Vagina (tissue), 2 donors: ENCODE measurements around the gene ABT1.

Experiments
- CTCF ChIP-seq, 3 experiments: fragments of 450-650 bp in 2 of 3; fragments of 200-600 bp in 1 of 3; sonication (generic) in 1 of 3; IDR thresholded peaks; one replicate each; pipeline ENCODE4 v1.5.1; 2017 to 2019; ENCODE audit warnings: antibody characterized with exemption in 3 of 3, mild to moderate bottlenecking in 2 of 3, moderate library complexity in 2 of 3
- POLR2AphosphoS5 ChIP-seq, 2 donors: sonication (generic); formaldehyde crosslinking; IDR thresholded peaks; one replicate each; pipeline ENCODE4 v1.9.0; 2017; ENCODE audit warnings: antibody characterized with exemption in 2 of 2, mild to moderate bottlenecking in 2 of 2, low read depth in 1 of 2; ENCODE audit not compliant: insufficient read depth in 1 of 2

GRCh38 chr6:26629359-26629758 is 32.6 kb downstream of the ABT1 start:
- TF ChIP-seq POLR2AphosphoS5 (IDR thresholded peaks at IDR 0.05; ENCODE audit: insufficient read depth in 1 of 2, low read depth in 1 of 2): no peak
- TF ChIP-seq CTCF (IDR thresholded peaks at IDR 0.05): no peak
